GM12872 (cell line): ENCODE results near the gene ZDHHC11.

Experiments
- CTCF ChIP-seq: IDR thresholded peaks from 3 replicates; pipeline ENCODE4 v1.5.1; 2011; ENCODE audit warnings: low read depth, mild to moderate bottlenecking, low read length, moderate library complexity; ENCODE audit not compliant: insufficient read depth

The ZDHHC11 gene

GRCh38 chr5:854966-855743 is 4.4 kb upstream of the ZDHHC11 start:
- TF ChIP-seq CTCF, result no peak

GRCh38 chr5:854217-854616 is 3.4 kb upstream of the ZDHHC11 start:
- no peak for TF ChIP-seq CTCF

GRCh38 chr5:852431-853401 is 1.9 kb upstream of the ZDHHC11 start:
- no peak for TF ChIP-seq CTCF

GRCh38 chr5:852018-852417 is 1.2 kb upstream of the ZDHHC11 start:
- TF ChIP-seq CTCF, result no peak

GRCh38 chr5:851553-851952 is 767 bp upstream of the ZDHHC11 start:
- TF ChIP-seq CTCF, result no peak

GRCh38 chr5:851076-851475 is 290 bp upstream of the ZDHHC11 start:
- TF ChIP-seq CTCF, result no peak

GRCh38 chr5:849651-850301 is 1.0 kb downstream of the ZDHHC11 start:
- TF ChIP-seq CTCF, result no peak
